A549 (cell line): ENCODE data around the gene ACIN1. TPM values are rescaled to one million over a fixed set of nuclear protein-coding genes. Genes with fewer than 3 reads are reported as not detected.

Experiments used
- ATAC-seq, 2 experiments: fragments of 200-7000 bp in 1 of 2; fragments of >200 bp in 1 of 2; cut with Nextera tagmentation in 1 of 2; cut with Tn5 transposase in 1 of 2; 3 replicates each; pipeline versions ENCODE4 v1.8.0 to v1.9.1; 2018 to 2020; ENCODE audit warnings: mild to moderate bottlenecking in 1 of 2, moderate library complexity in 1 of 2
- CTCF ChIA-PET: fragments of 300-600 bp; sonication (Branson Sonifier 250); formaldehyde crosslinking; extraction: SDS; loops from one replicate; lab custom pipeline; 2021; ENCODE audit warnings: antibody characterized with exemption, inconsistent platforms; lab: Yijun Ruan, JAX
- POLR2A ChIA-PET: fragments of 350-600 bp; formaldehyde crosslinking; extraction: SDS; loops from one replicate; lab custom pipeline; 2021; ENCODE audit warnings: antibody characterized with exemption, inconsistent platforms; lab: Yijun Ruan, JAX
- DNase-seq, 2 experiments: peaks; one replicate each; pipeline versions ENCODE4 v3.0.0 to v3.0.0-alpha.2; 2011 to 2016; ENCODE audit warnings: low read depth in 1 of 2, low spot score in 1 of 2
- FAIRE-seq: peaks from 2 replicates; lab custom pipeline; 2011; peaks lifted over from hg19 to GRCh38; lab: Jason Lieb, UNC
- H3K27ac ChIP-seq, 2 experiments: fragments of >200 bp; sonication (Bioruptor Twin); formaldehyde crosslinking; 3 replicates each; pipeline ENCODE4 v1.5.1; 2016 to 2017
- H3K4me1 ChIP-seq: fragments of >200 bp; sonication (Bioruptor Twin); formaldehyde crosslinking; 3 replicates; pipeline ENCODE4 v1.6.1; 2016
- H3K4me2 ChIP-seq: fragments of >200 bp; sonication (Bioruptor Twin); formaldehyde crosslinking; 3 replicates; pipeline ENCODE4 v1.6.1; 2016
- H3K4me3 ChIP-seq: fragments of >200 bp; sonication (Bioruptor Twin); formaldehyde crosslinking; 3 replicates; pipeline ENCODE4 v1.5.1; 2016
- H3K9me3 ChIP-seq: fragments of >200 bp; sonication (Bioruptor Twin); formaldehyde crosslinking; 3 replicates; pipeline ENCODE4 v1.6.1; 2016
- BHLHE40 ChIP-seq: IDR thresholded peaks from 2 replicates; pipeline ENCODE4 v1.6.1; 2012; ENCODE audit warnings: low read depth, low read length, inconsistent platforms
- CBX8 ChIP-seq: fragments of 200-600 bp; sonication (generic); IDR thresholded peaks from 2 replicates; pipeline ENCODE4 v1.6.1; 2016
- CHD2 ChIP-seq: fragments of 150-350 bp; IDR thresholded peaks from 2 replicates; pipeline ENCODE4 v1.6.1; 2014; ENCODE audit warnings: low read length; ENCODE audit not compliant: partially characterized antibody
- CHD4 ChIP-seq: fragments of 200-600 bp; sonication (generic); IDR thresholded peaks from 2 replicates; pipeline ENCODE4 v1.6.1; 2016; ENCODE audit warnings: antibody characterized with exemption, mild to moderate bottlenecking, borderline replicate concordance
- EHMT2 ChIP-seq: fragments of 200-600 bp; sonication (generic); IDR thresholded peaks from 2 replicates; pipeline ENCODE4 v1.6.1; 2016; ENCODE audit warnings: antibody characterized with exemption, low read depth, mild to moderate bottlenecking, moderate library complexity
- FOSL2 ChIP-seq, 2 experiments: fragments of 450-650 bp in 1 of 2; fragments of >200 bp in 1 of 2; sonication (Bioruptor Twin) in 1 of 2; formaldehyde crosslinking; IDR thresholded peaks; 2 replicates each; pipeline versions ENCODE4 v1.5.0 to v1.6.1; 2016 to 2020; ENCODE audit warnings: mild to moderate bottlenecking in 1 of 2, moderate library complexity in 1 of 2
- HDAC2 ChIP-seq: fragments of 200-600 bp; sonication (generic); IDR thresholded peaks from 2 replicates; pipeline ENCODE4 v1.6.1; 2016
- HEYL ChIP-seq: fragments of 250-450 bp; sonication (Bioruptor Pico); IDR thresholded peaks from 2 replicates; pipeline ENCODE4 v1.8.0; 2021; ENCODE audit warnings: mild to moderate bottlenecking, moderate library complexity
- HOXB13 ChIP-seq: fragments of 250-450 bp; sonication (Bioruptor Pico); IDR thresholded peaks from 2 replicates; pipeline ENCODE4 v1.5.0; 2020; ENCODE audit warnings: low read depth, mild to moderate bottlenecking, moderate library complexity
- JUNB ChIP-seq: fragments of >200 bp; sonication (Bioruptor Twin); formaldehyde crosslinking; IDR thresholded peaks from 2 replicates; pipeline ENCODE4 v1.6.1; 2016
- KDM5A ChIP-seq: fragments of 200-600 bp; sonication (generic); IDR thresholded peaks from 2 replicates; pipeline ENCODE4 v1.6.1; 2016; ENCODE audit warnings: antibody characterized with exemption, mild to moderate bottlenecking
- MAZ ChIP-seq: fragments of 150-350 bp; IDR thresholded peaks from 2 replicates; pipeline ENCODE4 v1.6.1; 2014; ENCODE audit warnings: antibody characterized with exemption, low read depth, low read length, borderline replicate concordance
- MYC ChIP-seq: IDR thresholded peaks from 2 replicates; pipeline ENCODE4 v1.6.1; 2012; ENCODE audit warnings: mild to moderate bottlenecking, inconsistent platforms, low read length, improper control_type of control experiment, borderline replicate concordance
- NFE2L2 ChIP-seq: fragments of 150-350 bp; conservative IDR thresholded peaks from 2 replicates; pipeline ENCODE4 v1.6.1; 2014; ENCODE audit warnings: low read length
- NR3C1 ChIP-seq: fragments of >200 bp; sonication (Bioruptor Twin); formaldehyde crosslinking; IDR thresholded peaks from 3 replicates; pipeline ENCODE4 v1.6.1; 2017
- PHF8 ChIP-seq: fragments of 200-600 bp; sonication (generic); IDR thresholded peaks from 2 replicates; pipeline ENCODE4 v1.6.1; 2016; ENCODE audit warnings: low read depth, mild to moderate bottlenecking, antibody characterized with exemption, moderate library complexity, borderline replicate concordance
- RARB ChIP-seq: fragments of 250-450 bp; sonication (Bioruptor Pico); IDR thresholded peaks from 2 replicates; pipeline ENCODE4 v1.8.0; 2021; ENCODE audit warnings: mild to moderate bottlenecking, moderate library complexity
- RCOR1 ChIP-seq: fragments of 150-350 bp; IDR thresholded peaks from 2 replicates; pipeline ENCODE4 v1.6.1; 2014; ENCODE audit warnings: antibody characterized with exemption, low read length, low read depth
- RFX5 ChIP-seq: fragments of 450-650 bp; IDR thresholded peaks from 2 replicates; pipeline ENCODE4 v1.7.1; 2014; ENCODE audit warnings: antibody characterized with exemption, mild to moderate bottlenecking, moderate library complexity
- RNF2 ChIP-seq: fragments of 200-600 bp; sonication (generic); IDR thresholded peaks from 2 replicates; pipeline ENCODE4 v1.6.1; 2016; ENCODE audit warnings: low read depth, mild to moderate bottlenecking, antibody characterized with exemption, moderate library complexity, borderline replicate concordance
- SREBF2 ChIP-seq: fragments of 450-650 bp; IDR thresholded peaks from 2 replicates; pipeline ENCODE4 v1.6.1; 2014; ENCODE audit warnings: mild to moderate bottlenecking, moderate library complexity
- TP53 ChIP-seq: fragments of 250-450 bp; sonication (Bioruptor Pico); IDR thresholded peaks from 2 replicates; pipeline ENCODE4 v1.5.0; 2021; ENCODE audit warnings: mild to moderate bottlenecking, moderate library complexity
- ZC3H11A ChIP-seq: fragments of 450-650 bp; IDR thresholded peaks from 2 replicates; pipeline ENCODE4 v1.6.1; 2014; ENCODE audit warnings: antibody characterized with exemption, mild to moderate bottlenecking
- ZFP36 ChIP-seq: fragments of 450-650 bp; IDR thresholded peaks from 2 replicates; pipeline ENCODE4 v1.6.1; 2014; ENCODE audit warnings: borderline replicate concordance; ENCODE audit not compliant: partially characterized antibody
- ZSCAN20 ChIP-seq: fragments of 250-450 bp; sonication (Bioruptor Pico); IDR thresholded peaks from 2 replicates; pipeline ENCODE4 v1.8.0; 2022; ENCODE audit warnings: mild to moderate bottlenecking, moderate library complexity
- whole genome bisulfite sequencing: methylation state at CpG from one replicate; pipeline ENCODE4 v1.1.6; 2017; ENCODE audit errors: missing lambda C conversion rate; 5-methylcytosine and 5-hydroxymethylcytosine counted together
- polyA plus RNA-seq, 4 experiments: library from polyadenylated mRNA; depleted of rRNA in 3 of 4; stranded (reverse); fragments of >200 nt; fragmentation: RNase III in 1 of 4; extraction: RNeasy Plus Mini Kit Qiagen cat#74134 plus additional on column Dnase treatment in 1 of 4; gene quantifications; 2 replicates in 3 of 4; 3 replicates in 1 of 4; pipeline ENCODE4 v1.2.3, GENCODE V29; 2011 to 2017
- TF ChIP-seq, protein P1 (sequence below): IDR thresholded peaks from 2 replicates; pipeline ENCODE4 v1.6.1; 2012
- TF ChIP-seq, protein P2 (sequence below): fragments of 250-450 bp; sonication (Bioruptor Pico); IDR thresholded peaks from 2 replicates; pipeline ENCODE4 v1.5.0; 2020; ENCODE audit warnings: low read depth, mild to moderate bottlenecking, moderate library complexity
- TF ChIP-seq, protein P3 (sequence below): fragments of 200-600 bp; sonication (generic); IDR thresholded peaks from 2 replicates; pipeline ENCODE4 v1.6.1; 2016; ENCODE audit warnings: antibody characterized with exemption, mild to moderate bottlenecking, moderate library complexity

ACIN1 gene
- polyA plus RNA-seq, 2 of the 4 experiments (the other 2 are of a cell fraction) = 140 to 147 TPM

DNA sequence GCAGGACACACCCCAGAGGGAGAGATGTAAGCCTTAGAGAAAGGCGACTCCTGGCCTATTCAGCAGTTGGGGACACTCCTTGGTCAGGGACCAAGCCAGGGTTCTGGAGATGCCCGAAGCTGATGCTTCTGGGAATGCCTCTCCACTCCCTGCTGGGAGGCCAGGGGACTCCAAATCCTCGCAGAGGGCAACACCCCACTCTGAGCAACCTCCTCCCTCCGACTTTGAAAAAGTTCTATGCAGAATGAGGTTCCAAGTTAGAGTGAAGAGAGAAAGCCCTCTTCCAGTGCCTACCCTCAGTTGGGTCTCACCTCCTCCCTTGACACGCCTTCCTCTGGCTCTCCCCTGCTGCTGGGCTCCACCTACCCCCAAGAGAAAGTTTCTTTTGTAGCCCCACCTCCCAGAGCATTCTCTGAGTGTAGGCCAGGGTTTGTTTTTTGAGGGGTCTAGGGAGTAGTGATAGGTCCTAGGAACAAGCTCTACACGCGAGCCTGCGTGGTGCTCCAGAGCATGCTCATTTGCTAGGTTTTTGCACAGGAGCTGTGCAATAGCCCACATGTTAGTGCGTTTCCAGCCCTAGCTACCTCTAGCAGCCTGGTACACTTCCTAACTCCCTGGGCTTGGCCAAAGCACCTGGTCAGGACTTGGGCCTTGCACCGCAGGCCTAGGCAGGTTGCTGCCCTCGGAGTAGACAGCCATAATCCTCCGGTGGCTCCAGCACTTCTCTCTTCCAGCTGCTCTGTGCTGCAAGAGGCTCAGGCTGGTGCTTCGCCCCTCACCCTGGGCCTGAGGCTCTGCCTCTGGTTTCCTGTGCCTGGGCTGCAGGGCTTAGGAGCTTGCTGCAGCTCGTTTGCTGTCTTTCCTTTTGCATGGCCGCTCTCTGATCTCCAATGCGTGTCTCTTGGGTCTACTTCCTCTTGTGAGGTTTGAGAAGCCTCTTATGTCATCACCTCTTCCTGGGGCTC, 24.7 kb upstream of the ACIN1 start (continued):
- TF ChIP-seq ZFP36 (no peak), JUNB (no peak), EHMT2 (no peak), KDM5A (no peak), MYC (no peak), SREBF2 (no peak), HDAC2 (no peak)

DNA sequence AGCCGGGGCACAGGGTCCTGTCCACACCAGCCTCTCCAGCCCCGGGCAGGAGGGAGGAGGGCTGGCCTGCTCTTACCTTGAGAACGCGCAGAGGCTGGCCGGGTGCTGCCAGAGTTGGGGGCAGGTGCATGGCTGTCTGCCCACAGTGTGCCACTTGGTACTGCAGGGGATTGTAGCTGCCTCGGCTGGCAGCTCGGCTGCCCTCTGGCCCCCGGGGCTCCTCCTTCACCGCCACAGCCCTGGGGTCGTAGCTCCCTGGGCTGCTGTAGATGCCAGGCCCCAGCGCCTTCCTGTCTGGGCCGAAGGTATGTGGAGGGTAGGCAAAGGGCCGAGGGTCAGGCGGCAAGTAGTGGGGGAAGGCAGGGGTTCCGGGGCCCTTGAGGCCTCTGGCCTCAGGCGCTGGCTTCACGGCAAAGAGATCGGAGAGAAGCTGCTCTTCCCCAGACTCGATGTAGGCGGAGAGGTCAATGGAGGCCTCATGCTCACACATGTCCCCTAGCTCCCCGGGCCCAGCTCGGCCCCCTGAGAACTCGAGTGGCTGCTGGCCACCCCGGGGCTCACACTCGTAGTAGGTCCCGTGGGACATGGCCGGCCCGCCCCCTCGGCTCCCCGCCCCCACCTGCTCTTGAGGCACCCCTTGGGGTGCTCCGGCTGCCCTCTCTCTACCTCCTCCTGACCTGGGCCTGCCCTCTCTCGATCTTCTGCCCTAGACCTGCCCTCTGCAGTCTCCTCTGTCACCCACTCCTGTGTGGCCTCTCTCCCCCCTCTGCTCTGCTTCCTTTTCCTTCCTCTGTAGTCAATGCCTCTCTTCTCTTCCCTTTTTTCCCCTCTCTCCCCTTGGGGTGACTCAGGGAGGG, 23.8 kb upstream of the ACIN1 start, which contains the start of gene CEBPE:
CEBPE (minus strand) TSS at position 750 of the 857 bp plus-strand sequence; CDS start at position 586, 164 bp downstream.
- ChIA-PET POLR2A (no interaction called here), CTCF (interaction anchor here (0.6 to 24.2 kb wide), 8 partner anchors 10 to 952 kb away, joined by 3 to 848 read pairs (median 8); partner anchors contain the start of gene SLC7A8)
- WGBS = 81% methylated on average over 22 of the region's 32 CpGs
- H3K4me1 ChIP-seq = peaks cover 22% of the 10 kb centered on the region
- no peak for DNase-seq
- no peak for TF ChIP-seq ZSCAN20 (CRISPR knock-in tag)
- TF ChIP-seq, protein P1, sequence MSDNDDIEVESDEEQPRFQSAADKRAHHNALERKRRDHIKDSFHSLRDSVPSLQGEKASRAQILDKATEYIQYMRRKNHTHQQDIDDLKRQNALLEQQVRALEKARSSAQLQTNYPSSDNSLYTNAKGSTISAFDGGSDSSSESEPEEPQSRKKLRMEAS = no peak
- TF ChIP-seq RCOR1 = no peak
- no peak for TF ChIP-seq KDM5A
- no peak for TF ChIP-seq CHD4
- TF ChIP-seq TP53 = no peak
- no peak for TF ChIP-seq NR3C1
- FAIRE-seq = no peak
- no peak within 1 kb of the TSS for H3K4me2 ChIP-seq
- no peak within 1 kb of the TSS for H3K4me3 ChIP-seq
- ATAC-seq = no peak
- no peaks in the 10 kb centered on the region for H3K9me3 ChIP-seq
- H3K27ac ChIP-seq = no peak within 1 kb of the TSS; a peak in 1 of 6 replicates

DNA sequence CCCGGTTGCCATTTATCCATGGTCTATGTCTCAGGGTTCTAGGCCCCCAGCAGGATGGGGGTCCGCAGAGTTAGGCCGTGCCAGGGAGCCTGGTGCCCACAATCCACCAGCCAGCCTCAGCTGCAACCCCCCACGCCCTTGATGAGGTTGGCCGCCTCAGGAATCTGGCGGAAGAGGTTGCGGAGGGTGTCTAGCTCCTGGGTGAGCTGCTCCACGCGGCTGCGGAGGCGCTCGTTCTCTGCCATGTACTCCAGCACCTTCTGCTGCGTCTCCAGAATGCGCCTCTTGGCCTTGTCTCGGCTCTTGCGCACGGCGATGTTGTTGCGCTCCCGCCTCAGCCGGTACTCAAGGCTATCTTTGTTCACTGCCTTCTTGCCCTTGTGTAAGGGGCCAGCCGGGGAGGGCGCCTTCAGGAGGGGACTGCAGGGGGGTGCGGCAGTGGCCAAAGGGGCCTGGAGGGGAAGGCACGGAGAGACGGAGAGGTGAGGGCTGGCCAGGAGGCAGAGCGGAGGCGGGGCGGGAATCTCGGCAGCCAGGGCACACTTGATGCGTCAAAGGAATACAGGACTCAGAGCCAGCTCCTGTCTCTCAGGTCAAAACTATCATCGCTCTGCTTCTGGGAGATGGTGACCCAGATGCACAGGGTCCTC, 22.6 kb upstream of the ACIN1 start:
- POLR2A ChIA-PET = no interaction called here
- FAIRE-seq = no peak

More for the DNA sequence above, 22.6 kb upstream of the ACIN1 start:
- no peak for TF ChIP-seq RFX5
- TF ChIP-seq HDAC2 = no peak
- TF ChIP-seq, protein P2, sequence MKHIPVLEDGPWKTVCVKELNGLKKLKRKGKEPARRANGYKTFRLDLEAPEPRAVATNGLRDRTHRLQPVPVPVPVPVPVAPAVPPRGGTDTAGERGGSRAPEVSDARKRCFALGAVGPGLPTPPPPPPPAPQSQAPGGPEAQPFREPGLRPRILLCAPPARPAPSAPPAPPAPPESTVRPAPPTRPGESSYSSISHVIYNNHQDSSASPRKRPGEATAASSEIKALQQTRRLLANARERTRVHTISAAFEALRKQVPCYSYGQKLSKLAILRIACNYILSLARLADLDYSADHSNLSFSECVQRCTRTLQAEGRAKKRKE (CRISPR knock-in tag) = no peak
- no peak for TF ChIP-seq HOXB13 (CRISPR knock-in tag)
- TF ChIP-seq EHMT2 = no peak
- no peak for TF ChIP-seq HEYL (CRISPR knock-in tag)
- TF ChIP-seq PHF8 = no peak
- no peak for TF ChIP-seq NFE2L2
- no peak for TF ChIP-seq BHLHE40
- TF ChIP-seq SREBF2 = no peak
- no peak for TF ChIP-seq RARB (CRISPR knock-in tag)
- no peak for TF ChIP-seq MAZ
- TF ChIP-seq, protein P3, sequence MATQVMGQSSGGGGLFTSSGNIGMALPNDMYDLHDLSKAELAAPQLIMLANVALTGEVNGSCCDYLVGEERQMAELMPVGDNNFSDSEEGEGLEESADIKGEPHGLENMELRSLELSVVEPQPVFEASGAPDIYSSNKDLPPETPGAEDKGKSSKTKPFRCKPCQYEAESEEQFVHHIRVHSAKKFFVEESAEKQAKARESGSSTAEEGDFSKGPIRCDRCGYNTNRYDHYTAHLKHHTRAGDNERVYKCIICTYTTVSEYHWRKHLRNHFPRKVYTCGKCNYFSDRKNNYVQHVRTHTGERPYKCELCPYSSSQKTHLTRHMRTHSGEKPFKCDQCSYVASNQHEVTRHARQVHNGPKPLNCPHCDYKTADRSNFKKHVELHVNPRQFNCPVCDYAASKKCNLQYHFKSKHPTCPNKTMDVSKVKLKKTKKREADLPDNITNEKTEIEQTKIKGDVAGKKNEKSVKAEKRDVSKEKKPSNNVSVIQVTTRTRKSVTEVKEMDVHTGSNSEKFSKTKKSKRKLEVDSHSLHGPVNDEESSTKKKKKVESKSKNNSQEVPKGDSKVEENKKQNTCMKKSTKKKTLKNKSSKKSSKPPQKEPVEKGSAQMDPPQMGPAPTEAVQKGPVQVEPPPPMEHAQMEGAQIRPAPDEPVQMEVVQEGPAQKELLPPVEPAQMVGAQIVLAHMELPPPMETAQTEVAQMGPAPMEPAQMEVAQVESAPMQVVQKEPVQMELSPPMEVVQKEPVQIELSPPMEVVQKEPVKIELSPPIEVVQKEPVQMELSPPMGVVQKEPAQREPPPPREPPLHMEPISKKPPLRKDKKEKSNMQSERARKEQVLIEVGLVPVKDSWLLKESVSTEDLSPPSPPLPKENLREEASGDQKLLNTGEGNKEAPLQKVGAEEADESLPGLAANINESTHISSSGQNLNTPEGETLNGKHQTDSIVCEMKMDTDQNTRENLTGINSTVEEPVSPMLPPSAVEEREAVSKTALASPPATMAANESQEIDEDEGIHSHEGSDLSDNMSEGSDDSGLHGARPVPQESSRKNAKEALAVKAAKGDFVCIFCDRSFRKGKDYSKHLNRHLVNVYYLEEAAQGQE = no peak
- no peak for TF ChIP-seq FOSL2 (IDR thresholded peaks at IDR 0.05)
- no peak for TF ChIP-seq FOSL2 (CRISPR knock-in tag; IDR thresholded peaks at IDR 0.05)
- no peak for TF ChIP-seq RCOR1
- TF ChIP-seq ZC3H11A = no peak
- TF ChIP-seq RNF2 = no peak
- TF ChIP-seq CBX8 = no peak
- no peak for TF ChIP-seq NR3C1
- no peak for TF ChIP-seq CHD2
- TF ChIP-seq, all 56 proteins: peak for 0
- no peak overlapping the region for H3K4me2 ChIP-seq
- H3K4me3 ChIP-seq = no peak overlapping the region
- ATAC-seq (no peak), DNase-seq (no peak)
- H3K9me3 ChIP-seq = no peaks in the 10 kb centered on the region
- H3K27ac ChIP-seq = no peak overlapping the region
- WGBS = 88% methylated on average over 32 of the region's 32 CpGs
- H3K4me1 ChIP-seq = peaks cover 22% of the 10 kb centered on the region
- CTCF ChIA-PET = interaction anchor here (0.6 to 24.2 kb wide), 6 partner anchors 40 to 177 kb away, joined by 3 to 848 read pairs (median 8); partner anchors contain the start of gene SLC7A8
